DMS 273 (cell line): Measurements from ENCODE around the gene RNF111.

Experiments
- DNase-seq: peaks from one replicate; lab custom pipeline; 2025; ENCODE audit not compliant: unreplicated experiment; lab: John Stamatoyannopoulos, UW

RNF111 gene

DNA sequence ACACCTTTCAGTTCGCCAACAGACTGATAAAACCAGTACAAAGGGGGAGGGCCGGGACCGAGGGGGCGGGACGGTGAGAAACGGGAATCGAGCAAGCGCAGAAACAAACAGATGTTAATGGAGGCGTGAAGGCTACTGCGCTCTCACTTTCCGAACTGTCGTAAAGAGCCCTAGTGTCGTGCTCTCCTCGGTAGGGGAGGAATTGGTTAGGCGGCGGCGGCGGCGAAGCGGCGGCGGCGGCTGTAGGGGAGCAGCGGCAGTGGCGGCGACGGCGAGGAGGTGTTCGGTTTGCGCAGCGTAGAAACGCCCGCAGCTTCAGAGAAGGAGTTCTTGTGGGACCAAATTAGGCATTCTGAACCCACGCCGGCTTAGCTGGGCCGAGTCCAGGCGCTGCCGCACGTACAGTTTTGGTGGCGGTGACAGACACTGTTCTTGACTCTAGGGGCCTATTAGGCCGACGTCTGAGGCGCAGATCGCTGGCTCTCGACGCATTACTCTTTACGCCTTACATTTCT is at the start of gene RNF111:
Gene RNF111, plus strand, starts transcription at position 173 of the 515 bp plus-strand sequence. CDS start 43,160 bp downstream, outside the sequence.
- peak; percentile 96 for DNase-seq

DNA sequence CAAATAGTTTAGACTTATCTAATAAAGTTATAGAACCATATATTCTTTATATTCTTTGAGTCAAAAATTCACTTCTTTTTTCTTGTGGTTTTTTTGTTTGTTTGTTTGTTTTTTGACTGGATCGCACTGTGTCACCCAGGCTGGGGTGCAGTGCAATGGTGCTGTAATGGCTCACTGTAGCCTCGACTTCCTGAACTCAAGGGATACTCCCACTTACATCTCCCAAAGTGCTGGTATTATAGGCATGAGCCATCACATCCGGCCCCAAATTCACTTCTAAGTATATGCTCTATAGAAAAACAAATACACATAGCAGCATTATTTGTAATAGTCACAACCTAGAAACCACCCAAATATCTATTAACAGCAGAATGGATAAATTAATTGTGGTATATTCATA is 40.3 kb upstream of the RNF111 start:
- DNase-seq: no peak

DNA sequence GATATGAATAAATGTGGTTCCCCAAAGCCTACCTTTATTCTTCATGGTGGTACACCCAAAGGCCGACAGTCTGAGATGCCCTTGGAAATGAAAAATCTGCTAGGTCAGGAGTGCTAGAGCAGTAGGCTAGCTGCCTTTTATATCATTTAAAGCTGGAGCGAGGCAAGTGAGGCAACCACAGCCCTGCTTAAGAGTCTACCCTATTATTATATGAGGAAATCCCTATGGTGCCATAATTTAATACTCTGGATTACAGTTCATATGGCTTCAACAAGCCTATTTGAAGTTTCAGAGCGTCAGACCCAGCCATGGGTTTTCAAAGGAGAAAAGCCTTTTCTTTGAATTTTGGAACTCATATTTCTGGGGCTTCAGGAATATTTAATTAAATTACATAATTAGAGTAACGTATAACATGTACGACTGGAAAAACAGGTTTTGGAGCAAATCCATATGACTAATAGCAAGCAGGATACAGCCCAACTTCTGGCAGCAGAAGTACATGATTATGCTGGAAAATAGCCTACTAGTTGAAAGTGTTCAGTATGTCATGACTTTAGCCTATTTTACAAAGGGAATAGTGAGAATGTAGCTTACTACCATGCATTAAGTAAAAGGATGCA is 36.0 kb upstream of the RNF111 start:
- peak; percentile 18 for DNase-seq

DNA sequence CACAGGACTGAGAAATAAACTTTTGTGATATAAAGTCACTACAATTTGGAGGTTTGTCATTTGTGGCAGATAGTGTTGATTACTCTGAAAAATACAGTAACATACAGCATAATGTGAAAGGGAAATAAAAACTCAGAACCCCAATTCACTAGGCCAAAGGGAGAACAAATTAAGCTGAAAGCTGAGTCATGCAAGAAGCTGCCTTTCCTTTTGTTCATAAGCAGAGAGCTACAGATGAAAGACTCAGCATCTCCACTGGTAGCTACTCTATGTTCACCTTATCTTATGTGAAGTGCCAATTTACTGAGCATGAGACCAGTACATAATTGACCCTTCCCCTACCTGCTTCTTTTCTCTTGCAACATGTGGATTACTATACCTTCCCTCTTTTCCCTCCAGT is 34.7 kb upstream of the RNF111 start:
- DNase-seq: no peak

DNA sequence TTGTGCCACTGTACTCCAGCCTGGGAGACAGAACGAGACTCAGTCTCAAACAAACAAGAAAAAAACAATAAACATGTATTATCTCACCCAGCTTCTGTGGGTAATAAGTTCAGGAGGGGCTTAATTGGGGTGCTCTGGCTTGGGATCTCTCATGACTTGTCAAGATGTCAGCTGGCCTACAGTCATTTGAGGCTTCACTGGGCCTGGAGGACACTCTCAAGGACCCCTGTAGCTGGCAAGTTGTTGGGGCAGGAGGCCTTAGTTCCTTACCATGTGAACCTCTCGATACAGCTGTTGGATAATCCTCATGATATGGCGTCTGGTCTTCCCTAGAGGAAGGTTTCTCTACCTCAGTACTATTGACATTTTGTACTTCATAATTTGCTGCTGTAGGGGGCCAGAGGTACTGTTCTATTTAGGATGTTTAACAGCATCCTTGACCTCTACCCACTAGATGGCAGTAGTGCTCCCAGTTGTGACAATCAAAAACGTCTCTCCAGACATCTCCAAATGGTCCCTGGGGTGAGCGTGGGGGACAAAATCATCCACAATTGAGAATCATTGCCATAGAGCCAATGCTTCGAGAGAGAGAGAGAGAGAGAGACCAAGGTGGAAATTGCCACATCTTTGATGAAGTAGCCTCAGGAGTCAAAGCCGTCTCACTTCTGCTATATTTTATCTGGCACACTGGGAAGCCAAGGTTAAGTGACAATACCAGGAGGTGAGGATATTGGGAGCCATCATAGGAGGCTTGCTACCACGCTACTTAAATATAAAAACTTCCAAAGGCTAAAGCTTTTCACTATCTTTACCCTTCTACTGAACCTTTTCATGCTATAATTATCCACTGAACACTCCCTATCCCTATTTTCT is 30.1 kb upstream of the RNF111 start:
- peak; percentile 82 for DNase-seq

DNA sequence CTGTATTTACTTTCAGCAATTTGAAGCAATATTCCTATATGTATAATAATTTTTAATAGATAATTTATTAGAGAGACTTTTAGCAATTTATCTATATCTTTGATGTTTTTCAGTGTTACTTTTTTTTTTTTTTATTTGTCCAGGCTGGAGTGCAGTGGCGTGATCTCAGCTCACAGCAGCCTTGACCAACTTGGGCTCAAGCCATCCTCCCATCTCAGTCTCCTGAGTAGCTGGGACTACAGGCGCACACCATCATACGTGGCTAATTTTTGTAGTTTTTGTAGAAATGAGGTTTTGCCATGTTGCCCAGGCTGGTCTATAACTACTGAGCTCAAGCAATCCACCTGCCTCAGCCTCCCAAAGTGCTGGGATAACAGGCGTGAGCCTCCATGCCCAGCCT is 28.7 kb upstream of the RNF111 start:
- no peak for DNase-seq

DNA sequence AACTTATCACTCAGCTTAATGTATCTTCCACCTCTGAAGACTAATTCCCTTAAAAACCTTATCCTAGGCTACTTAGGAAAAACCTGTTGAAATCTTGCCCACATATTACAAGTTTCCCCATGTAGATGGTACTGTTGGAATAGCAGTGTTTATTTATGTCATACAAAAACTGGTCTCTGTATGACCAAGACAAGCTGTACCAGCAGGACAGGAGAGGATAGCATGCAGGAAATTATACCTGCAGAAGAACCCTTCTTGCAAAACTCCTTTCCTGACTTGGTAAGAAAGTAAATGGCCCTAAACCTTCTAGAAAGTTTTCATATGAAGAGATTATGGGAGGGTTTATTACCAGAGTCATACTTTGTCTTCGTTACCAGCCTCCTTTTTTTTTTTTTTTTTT is 25.3 kb upstream of the RNF111 start:
- no peak for DNase-seq

DNA sequence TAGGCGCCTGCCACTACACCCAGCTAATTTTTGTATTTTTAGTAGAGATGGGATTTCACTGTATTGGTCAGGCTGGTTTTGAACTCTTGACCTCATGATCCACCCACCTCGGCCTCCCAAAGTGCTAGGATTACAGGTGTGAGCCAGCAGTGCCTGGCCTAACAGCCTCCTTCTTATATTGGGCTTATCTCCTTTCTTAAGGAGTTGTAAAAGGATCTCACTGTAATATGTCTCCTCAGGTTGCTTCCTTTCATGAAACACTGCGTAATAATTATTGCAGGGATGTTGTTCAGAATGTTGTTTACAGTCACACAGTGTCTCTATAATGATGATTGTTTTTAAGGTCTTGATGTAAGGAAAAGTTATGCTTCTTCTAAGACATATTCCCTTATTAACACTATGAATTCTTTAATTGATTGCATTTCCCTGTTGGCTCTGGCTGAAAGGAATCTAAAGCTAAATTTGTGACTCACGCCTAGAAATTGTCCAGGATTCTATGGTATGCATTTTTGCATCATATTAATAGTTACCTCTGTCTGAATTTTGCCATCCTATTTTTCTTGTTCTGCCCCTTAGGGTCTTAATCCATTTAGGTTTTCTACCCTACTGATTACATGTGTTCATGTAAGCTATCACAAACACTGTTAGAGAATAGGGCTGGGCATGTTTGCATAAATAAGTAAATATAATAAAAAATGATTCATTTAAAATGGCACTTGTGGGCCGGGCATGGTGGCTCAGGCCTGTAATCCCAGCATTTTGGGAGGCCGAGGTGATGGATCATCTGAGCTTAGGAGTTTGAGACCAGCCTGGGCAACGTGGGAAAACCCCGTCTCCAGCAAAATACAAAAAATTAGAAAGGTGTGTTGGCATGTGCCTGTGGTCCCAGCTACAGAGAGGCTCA is 24.5 kb upstream of the RNF111 start:
- no peak for DNase-seq

DNA sequence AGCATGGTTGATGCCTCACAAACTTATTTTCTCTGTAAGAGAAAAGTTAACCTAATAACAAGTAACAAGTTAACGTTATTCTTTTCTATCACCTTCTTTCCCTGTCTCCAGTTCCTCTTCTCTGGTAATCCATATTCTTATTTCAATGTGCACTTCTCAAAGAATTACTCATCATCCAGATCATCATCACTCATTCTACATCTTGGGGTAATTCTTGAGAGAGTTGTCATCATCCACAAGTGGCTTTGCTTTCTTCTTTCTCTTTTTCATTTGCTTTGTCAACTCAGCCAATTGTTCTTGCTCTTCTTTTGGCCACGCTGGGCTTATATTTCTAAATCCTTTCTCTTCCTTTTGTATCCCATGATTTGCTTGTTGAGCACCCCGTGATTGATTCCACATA is 20.8 kb upstream of the RNF111 start:
- no peak for DNase-seq

DNA sequence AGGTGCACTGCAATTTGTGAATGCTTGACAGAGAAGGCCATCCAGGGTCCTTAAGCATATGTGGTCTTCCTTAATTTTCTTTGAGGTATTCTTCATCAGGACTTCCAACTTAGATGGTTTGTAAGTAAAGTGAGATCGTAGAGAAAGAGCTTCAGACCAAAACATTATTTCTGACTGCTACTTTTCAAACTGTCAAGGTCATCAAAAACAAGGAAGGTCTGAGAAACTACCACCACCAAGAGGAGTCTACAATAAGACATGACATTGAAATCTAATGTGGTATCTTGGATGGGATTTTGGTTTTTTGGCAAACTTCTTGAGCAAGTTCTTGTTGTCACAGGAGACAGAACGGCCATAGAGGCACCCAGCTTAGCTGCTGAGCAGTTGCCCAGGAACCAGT is 20.0 kb upstream of the RNF111 start:
- no peak for DNase-seq

DNA sequence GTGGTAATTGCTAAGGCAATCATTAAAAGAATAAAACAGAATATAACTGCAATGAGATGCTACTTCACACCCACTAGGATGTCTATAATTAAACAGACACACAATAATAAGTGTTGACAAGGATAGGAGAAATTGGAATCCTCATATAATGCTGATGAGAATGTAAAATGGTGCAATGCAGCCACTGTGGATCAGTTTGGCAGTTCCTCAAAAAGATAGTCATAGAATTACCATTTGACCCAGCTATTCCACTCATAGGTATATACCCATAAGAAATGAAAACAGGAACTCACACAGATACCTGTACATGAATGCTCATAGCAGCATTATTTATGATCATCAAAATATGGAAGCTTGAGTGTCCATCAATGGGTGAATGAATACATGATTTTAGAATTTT is 9.6 kb upstream of the RNF111 start:
- DNase-seq: no peak

DNA sequence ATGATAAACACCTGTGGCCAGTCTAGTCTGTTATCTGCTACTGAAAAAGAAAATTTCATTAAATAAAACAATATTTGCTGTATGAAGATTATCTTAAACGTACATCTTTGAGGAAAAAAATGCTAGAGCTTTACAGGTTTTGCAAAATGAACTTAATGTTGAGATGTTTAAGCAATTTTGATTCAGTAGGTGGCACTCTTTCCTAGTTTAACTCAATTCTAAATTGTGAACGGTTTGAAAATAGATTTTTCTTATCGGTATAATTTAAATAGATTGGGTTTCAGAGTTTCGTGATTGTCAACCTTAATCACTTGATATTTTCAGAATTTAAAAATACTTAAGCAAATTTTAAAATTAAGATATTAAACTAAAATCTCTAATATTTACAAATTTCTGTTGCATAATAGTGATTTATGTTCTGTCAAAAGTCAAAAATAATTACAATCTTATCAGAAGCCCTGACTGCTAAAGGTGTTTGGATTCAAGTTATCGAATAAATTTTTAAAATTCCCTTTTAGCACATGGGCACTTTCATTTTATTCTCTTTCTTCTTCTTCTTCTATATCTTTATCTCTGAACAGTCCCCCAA is 7.0 kb upstream of the RNF111 start:
- peak; percentile 42 for DNase-seq

DNA sequence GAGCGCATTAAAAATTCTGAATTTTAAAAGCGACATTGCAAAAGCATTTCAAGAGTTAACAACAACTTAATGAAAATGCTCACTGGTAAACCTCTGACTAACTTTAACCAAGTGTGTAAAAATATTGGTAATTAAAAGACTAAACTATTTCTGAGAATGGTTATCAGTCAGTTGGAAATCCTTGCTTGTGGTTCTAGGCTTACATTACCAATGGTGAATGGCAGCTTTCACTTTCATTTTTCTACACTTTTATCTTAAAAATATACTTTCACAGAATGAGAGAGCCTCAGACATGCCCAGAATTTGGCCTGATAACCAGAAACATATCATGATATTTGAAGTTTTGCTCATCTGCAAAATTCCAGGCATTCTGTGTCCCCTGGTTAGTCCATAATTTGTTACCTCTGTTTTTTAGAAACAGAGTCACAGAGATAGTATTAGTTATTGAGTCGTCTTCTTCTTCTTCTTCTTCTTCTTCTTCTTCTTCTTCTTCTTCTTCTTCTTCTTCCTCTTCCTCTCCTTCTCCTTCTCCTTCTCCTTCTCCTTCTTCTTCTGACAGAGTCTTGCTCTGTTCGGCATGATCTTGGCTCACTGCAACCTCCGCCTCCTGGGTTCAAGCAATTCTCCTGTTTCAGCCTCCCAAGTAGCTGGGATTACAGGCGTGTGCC is 5.5 kb upstream of the RNF111 start:
- DNase-seq: no peak

DNA sequence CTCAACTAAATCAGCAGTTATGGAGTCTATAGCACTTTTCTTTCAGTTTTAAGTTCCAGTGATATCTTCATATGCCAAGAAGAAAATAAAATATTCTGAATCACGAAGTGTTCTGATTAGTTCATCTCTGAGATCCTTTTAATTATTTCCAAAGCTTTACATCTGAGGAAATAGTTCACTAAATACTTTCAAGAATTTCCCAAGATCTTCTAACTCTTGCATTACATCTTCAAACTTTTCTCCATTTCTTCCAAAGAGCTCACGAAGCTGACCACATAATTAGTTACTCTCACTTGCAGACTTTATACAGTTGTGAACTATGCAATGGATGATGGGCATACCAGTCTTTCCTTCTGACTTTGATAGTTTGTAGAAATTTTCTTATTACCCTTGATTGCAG is 4.2 kb upstream of the RNF111 start:
- no peak for DNase-seq

DNA sequence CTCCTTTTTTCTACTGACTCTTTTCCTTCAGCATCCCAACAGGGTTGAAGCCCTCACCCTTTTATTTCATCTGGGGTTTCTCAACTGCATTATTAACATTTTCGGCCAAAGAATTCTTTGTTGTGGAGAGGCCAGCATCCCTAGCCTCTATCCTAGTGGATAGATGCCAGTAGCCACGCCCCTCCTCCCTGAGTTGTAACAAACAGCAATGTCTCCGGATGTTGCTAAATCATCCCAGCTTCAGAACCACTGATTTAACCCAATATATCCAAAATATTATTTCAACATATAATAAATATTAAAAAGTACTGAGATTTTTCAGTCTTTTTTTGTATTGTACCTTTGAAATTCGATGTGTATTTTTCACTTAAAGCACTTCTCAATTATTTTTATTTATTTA is 2.0 kb upstream of the RNF111 start:
- no peak for DNase-seq

DNA sequence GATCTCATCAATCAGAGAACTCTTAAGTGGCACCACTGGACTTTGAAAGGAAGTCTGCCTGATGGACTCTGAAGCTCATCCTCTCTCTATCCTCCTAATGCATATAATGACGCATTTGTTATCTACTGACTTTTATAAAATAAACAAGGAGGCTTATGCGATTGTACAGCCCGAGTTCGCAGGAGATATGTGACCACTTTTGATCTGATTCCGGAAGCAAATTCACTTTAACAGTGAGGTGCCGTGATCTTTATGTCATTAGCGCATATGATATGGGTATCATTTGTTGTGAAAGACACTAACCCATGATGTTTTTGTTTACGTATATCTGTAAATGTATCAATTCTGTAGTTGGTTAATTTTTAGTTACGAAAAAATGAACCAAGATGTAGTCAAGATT is 427 bp upstream of the RNF111 start:
- DNase-seq: peak; percentile 23

DNA sequence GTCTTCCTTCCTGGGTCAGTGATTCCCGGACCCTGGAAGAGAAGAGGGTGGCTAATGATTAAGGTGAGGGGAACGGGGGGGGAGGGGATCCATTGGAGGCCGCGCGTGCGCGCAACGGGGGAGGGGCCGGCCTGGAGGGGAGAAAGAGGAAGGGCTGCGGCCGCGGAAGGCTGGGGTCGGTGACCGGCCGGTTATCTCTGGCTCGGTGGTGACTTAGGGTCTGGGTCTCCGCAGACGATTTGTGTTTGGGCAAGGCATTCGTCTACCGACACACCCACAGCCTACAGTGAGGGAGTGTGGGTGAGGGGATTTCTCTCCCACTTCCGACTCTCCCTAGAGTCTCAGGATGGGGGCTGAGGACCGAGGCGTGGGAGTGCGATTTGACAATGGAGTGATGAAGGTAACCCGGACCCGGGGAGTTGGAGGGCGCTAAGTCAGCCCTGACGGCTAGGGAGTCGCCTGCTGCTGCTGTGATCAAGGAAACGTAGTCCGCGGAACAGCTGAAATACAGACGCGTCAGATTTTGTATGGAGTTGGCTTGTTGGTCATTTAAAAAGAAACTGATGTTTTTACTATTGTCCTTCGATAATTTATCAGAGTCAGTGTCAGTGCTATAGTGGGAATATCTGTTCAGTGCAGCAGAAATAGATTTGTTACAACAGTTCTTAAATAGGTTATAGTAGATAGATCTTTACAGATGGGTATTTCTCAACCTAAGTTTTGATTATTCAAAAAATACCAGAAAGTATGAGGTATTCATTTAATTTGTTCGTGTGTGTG is 733 bp downstream of the RNF111 start:
- DNase-seq: peak; percentile 63

DNA sequence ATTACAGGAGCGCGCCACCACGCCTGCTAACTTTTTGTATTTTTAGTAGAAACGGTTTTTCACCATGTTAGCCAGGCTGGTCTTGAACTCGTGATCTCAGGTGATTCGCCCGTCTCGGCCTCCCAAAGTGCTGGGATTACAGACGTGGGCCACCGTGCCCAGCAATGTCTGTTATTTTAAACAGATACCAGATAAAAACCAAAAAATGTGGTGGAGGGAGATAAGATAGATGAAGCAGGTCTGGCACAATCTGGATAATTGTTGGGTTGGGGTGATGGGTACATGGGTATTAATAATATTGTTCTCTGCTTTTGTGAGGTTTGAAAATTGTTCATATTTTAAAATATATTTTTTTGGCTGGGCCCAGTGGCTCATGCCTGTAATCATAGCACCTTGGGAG is 4.7 kb downstream of the RNF111 start:
- no peak for DNase-seq

DNA sequence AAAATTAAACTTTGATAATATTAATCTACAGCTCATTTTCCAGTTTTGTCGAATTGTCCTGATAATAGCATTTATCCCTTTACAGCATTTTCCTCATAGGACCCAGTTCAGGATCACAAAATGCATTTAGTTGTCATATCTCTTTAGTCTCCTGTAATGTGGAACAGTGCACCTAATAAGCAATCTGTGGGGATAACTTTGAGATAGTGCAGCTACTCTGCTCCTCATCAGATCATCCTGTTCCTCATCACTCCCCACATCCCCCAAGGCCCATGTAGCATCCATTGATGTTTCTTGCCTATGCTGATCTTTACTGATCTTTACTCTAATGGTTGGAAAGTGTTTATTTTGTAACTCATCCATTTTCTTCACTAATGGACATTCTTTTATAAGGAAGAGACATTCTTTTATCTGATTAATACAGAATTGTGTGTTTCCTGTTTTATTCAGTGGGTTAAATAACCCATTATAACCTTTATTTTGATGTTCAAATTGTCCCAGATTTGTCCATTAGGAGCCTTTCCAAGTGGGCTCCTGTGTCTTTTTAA is 7.5 kb downstream of the RNF111 start:
- DNase-seq: no peak
